ENCODE measurements around the gene CIC. TPM values are rescaled to one million over a fixed set of nuclear protein-coding genes. Genes with fewer than 3 reads are reported as not detected.

The CIC gene
- total and polyA plus RNA-seq, 2 experiments from 2014 or later: 18.1 to 55.5 TPM

- peaks cover 8% of the 10 kb centered on the region for H3K4me1 ChIP-seq (ENCODE audit: low read depth)
- DNase-seq (ENCODE audit: low read depth in 1 of 2, low spot score in 1 of 2): peak in 1 of 2 donors; percentile 46
- TF ChIP-seq CTCF (IDR thresholded peaks at IDR 0.05; ENCODE audit: low read depth, low read length): peak; percentile 1
- no peaks in the 10 kb centered on the region for H3K9me3 ChIP-seq (ENCODE audit: low read depth)
- no peaks in the 10 kb centered on the region for H3K36me3 ChIP-seq
- H3K27ac ChIP-seq: peak overlapping the region; percentile 61
- peak overlapping the region; percentile 74 for H3K4me3 ChIP-seq
- H3K27me3 ChIP-seq: peaks cover 39% of the 10 kb centered on the region
These were observed 57.1 kb downstream of the CIC start for GRCh38 chr19:42325896-42326771.

GRCh38 chr19:42326969-42327368, 57.9 kb downstream of the CIC start:
- Histone ChIP-seq H3K9me3 (ENCODE audit: low read depth) (no peaks in the 10 kb centered on the region), H3K36me3 (no peaks in the 10 kb centered on the region), H3K4me1 (ENCODE audit: low read depth) (peaks cover 8% of the 10 kb centered on the region), H3K4me3 (peak overlapping the region; percentile 74), H3K27ac (no peak overlapping the region), H3K27me3 (peaks cover 31% of the 10 kb centered on the region)
- no peak for DNase-seq (ENCODE audit: low read depth in 1 of 2, low spot score in 1 of 2)
- TF ChIP-seq CTCF (IDR thresholded peaks at IDR 0.05; ENCODE audit: low read depth, low read length): no peak

- H3K27ac ChIP-seq: no peak overlapping the region
- H3K9me3 ChIP-seq (ENCODE audit: low read depth): no peaks in the 10 kb centered on the region
- no peak for TF ChIP-seq CTCF (IDR thresholded peaks at IDR 0.05; ENCODE audit: low read depth, low read length)
- H3K4me3 ChIP-seq: no peak overlapping the region
- H3K4me1 ChIP-seq (ENCODE audit: low read depth): peaks cover 8% of the 10 kb centered on the region
- DNase-seq (ENCODE audit: low read depth in 1 of 2, low spot score in 1 of 2): no peak
- H3K36me3 ChIP-seq: no peaks in the 10 kb centered on the region
- peaks cover 27% of the 10 kb centered on the region for H3K27me3 ChIP-seq
These were observed 58.3 kb downstream of the CIC start for GRCh38 chr19:42327381-42327780.

- Histone ChIP-seq H3K36me3 (no peaks in the 10 kb centered on the region), H3K4me1 (ENCODE audit: low read depth) (peaks cover 8% of the 10 kb centered on the region), H3K4me3 (no peak overlapping the region), H3K9me3 (ENCODE audit: low read depth) (no peaks in the 10 kb centered on the region), H3K27ac (no peak overlapping the region), H3K27me3 (peaks cover 20% of the 10 kb centered on the region)
- TF ChIP-seq CTCF (IDR thresholded peaks at IDR 0.05; ENCODE audit: low read depth, low read length): no peak
- DNase-seq (ENCODE audit: low read depth in 1 of 2, low spot score in 1 of 2): no peak
These were observed 59.1 kb downstream of the CIC start for GRCh38 chr19:42328106-42328505.

GRCh38 chr19:42328854-42329253, 59.8 kb downstream of the CIC start:
- Histone ChIP-seq H3K36me3 (no peaks in the 10 kb centered on the region), H3K27me3 (peaks cover 12% of the 10 kb centered on the region), H3K4me3 (no peak overlapping the region), H3K9me3 (ENCODE audit: low read depth) (no peaks in the 10 kb centered on the region), H3K4me1 (ENCODE audit: low read depth) (peaks cover 8% of the 10 kb centered on the region), H3K27ac (no peak overlapping the region)
- no peak for DNase-seq (ENCODE audit: low read depth in 1 of 2, low spot score in 1 of 2)
- no peak for TF ChIP-seq CTCF (IDR thresholded peaks at IDR 0.05; ENCODE audit: low read depth, low read length)
